H54 (cell line): ENCODE data around the gene TWIST2.

ENCODE experiments used
- DNase-seq: peaks from one replicate; pipeline ENCODE4 v3.0.0; 2011; ENCODE audit warnings: low spot score, mixed read lengths; ENCODE audit not compliant: insufficient read length
- FAIRE-seq: peaks from 3 replicates; lab custom pipeline; 2011; peaks lifted over from hg19 to GRCh38; lab: Jason Lieb, UNC
- POLR2A ChIP-seq: IDR thresholded peaks from 2 replicates; pipeline ENCODE4 v1.6.1; 2011; ENCODE audit warnings: low read depth, mild to moderate bottlenecking, low read length

The TWIST2 gene

DNA sequence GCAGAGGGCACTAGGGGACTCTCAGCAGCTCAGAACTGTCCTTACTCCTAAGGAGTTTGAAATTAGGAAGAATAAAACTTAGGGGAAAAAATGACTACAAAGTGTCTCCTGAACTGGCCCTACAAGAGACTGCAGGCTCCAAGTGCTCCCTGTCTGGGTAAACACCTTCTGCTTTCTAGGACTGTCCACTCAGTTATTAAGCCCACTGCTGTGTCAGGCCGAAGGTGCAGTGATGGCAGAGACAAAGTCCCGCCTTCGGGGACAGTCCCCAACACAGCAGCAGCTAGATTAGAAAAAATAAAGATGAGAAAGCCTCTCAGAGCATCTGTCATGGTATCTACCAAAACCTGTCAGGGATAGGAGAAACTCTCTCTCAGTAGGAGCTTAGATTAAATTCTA lies 28.3 kb downstream of the TWIST2 start:
- no peak for FAIRE-seq
- no peak for TF ChIP-seq POLR2A
- no peak for DNase-seq

DNA sequence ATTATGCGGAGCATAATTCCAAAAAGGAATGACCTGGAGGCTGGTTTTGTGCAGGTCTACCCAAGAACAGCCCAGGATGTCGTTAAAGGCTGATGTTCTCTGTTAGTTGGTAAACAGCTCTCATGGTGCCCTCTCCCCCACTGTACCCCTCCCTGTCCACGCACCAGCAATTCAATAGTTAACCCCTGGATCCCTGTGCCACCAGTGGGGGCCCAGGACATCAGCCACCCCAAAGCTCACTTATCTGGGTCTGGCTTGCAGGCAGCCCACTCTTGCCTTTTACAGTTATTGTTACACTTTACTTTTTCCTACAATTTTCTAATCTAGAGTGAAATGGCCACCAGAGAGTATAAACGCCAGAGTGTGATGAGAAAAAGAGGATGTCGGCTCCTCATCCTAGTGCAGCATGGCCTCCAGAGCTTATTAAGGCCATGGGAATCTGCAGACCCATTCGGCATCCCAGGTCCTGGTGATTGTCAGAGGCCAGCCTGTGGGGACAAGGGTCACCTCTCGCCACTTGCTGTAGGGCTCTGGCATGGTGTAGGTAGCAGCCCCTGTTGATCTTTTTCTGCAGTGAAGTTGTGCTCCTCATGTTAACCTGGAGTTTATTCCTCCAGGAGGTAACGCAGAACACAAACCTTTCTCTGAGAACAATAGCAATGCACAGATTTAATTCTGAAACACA lies 30.3 kb downstream of the TWIST2 start:
- DNase-seq (no peak), FAIRE-seq (no peak)
- no peak for TF ChIP-seq POLR2A

DNA sequence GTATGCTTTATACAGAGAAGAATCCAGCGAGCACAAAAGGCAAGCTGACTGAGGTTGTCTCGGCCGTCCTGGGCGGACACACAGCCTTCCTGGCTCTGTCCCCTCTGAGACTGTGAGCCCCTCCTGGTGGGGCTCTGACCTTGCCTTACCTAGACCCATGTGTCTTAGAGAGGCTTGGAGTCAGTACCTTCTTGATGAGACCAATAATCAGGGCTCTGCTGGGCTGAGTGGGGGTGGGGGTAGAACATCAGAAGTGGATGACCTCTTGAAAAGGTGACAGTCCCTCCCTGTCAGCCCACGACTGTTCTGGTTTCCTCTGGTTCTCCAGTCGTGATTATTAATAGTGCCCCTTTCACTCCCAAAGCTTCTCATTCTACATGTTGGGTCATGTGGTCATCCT lies 31.2 kb downstream of the TWIST2 start:
- no peak for DNase-seq
- no peak for TF ChIP-seq POLR2A
- FAIRE-seq = no peak

DNA sequence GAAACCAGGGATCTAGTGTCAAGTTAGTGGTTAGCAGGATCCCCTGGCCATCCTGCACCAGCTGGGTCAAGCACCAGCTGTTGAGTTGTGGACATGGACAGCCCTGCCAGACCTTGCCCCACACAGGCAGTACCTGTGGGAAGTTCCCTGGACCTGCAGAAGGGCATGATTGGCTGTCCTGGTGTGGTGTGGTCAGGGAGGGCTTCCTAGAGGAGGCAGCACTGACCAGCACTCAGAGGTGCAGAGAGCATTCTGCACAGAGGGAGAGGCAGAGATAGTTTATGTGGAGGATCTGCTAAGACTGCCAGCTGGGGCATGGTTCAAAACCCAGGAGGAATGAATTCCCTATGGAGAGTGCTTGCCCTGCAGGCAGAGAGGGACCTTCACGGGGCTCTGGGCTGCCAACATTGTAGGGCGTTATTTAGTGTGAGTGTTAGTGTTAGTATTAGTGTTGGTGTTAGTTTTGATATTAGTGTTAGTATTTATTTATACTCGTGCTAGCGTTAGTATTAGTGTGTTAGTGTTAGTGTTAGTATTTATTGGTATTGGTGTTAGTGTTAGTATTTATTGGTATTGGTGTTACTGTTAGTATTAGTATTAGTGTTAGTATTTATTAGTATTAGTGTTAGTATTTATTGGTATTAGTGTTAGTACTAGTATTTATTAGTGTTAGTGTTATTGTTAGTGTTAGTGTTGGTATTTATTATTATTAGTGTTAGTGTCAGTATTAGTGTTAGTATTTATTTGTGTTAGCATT lies 31.9 kb downstream of the TWIST2 start:
- no peak for TF ChIP-seq POLR2A
- FAIRE-seq (no peak), DNase-seq (no peak)

DNA sequence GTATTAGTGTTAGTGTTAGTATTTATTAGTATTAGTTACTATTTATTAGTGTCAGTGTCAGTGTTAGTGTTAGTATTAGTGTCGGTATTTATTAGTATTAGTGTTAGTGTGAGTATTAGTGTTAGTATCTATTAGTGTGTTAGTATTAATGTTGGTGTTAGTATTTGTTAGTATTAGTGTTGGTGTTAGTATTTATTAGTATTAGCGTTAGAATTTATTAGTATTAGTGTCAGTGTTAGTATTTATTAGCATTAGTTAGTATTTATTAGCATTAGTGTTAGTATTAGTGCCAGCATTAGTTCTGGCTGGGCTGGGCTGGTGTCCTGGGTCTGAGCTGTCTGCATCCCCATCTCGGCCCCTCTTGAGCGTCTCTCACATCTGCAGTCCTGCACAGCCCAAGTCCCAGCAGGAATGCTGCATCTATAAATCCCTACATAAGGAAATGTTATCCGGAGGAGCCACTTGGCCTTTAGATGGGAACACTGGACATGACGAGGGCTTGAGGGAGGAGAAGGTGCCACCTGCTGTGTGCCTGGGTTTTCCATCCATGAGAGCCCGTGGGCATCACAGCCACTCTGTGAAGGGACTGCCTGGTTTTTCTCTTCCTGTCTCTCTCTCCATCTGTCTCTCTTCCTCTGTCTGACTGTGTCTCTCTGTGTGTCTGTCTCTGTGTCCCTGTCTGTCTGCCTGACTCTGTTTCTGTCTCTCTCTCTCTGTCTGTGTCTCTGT lies 33.6 kb downstream of the TWIST2 start:
- FAIRE-seq (no peak), DNase-seq (peak; percentile 28)
- TF ChIP-seq POLR2A = no peak

DNA sequence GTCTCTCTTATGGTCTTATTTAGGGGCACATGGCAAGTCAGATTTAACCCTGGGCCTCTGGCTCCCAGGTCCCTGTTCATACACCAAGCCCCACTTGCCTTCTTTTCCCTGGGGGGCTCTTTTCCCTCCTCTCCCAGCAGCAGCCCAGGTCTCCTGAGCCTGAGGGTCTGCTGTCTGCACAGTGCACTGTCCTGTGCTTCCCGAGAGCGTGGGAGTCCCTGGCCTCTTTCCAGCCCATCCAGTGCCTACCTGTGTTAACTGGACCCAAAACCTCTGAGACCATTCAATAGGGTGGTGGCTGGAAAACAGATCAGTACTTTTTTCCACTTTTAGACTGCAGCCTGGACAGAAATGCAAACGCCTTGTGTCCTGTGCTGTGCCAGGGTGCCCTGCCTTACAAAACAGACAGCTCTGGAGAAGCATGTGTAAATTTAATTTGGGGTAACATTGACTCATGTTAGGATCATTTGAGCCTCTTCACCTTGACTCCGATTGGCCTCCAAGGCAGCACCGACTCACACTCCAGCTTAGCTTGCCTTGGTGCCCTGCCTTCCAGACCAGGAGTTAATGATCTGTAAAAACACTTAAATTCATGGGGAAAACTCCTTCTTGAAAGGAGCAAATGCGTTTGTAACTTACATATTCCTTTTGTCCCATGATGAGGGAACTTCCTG lies 34.3 kb downstream of the TWIST2 start:
- peak; percentile 36 for FAIRE-seq
- no peak for TF ChIP-seq POLR2A
- DNase-seq = no peak

DNA sequence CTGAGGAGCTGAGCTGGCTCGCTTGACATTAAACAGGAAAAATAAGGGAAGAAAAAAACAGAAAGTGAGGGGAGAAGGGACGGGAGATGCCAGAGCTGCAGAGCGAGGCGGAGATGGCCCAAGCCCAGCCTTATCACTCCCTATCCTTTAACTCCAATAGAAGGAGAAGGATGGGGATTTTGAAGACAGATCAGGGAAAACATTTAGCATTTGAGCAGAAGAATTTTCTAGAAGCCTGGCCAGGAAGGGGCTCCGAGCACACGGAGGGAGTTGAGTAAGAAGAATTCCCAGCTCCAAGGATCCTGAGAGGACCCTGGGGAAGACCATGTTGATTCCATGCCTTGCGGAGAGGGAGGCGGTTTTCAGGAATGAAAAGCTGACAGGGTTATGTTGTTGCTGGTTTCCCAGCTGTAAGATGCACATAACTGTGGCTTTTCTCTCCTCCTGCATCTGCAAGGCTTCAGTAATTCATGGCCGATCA lies 35.6 kb downstream of the TWIST2 start:
- no peak for TF ChIP-seq POLR2A
- FAIRE-seq (no peak), DNase-seq (no peak)

DNA sequence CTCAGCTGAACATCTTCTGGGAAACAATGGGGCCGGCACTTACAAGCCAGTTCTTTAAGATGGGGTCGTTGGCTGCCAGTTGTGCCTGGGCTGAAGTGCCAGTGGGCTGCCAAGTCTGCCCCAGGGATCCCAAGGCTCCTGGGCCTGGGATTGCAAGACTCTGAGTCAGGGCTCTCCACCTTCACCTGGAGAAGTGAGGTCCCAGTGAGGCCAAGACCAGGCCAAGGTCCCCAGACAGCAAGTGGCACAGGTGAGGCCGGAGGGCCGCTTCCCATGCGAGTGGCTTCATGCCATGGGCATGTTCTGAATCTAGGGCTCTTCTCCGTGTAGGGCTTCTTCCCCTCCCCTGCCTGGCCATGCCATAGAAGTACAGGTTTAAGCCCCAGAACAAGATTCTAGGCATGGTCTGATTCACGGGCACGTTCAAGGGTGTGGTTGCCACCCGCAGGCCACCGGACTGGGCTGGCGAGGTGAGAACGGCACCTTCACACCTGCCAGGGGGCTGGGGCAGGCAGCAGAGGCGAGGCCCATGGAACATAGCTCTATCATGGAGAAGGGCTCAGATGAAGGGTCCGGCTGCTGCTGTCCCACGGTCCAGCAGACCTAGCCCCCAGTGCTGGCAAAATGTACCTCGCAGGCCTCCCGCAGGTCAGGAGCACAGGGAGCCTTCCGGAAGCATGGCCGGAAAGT lies 36.4 kb downstream of the TWIST2 start:
- FAIRE-seq = no peak
- TF ChIP-seq POLR2A = no peak

DNA sequence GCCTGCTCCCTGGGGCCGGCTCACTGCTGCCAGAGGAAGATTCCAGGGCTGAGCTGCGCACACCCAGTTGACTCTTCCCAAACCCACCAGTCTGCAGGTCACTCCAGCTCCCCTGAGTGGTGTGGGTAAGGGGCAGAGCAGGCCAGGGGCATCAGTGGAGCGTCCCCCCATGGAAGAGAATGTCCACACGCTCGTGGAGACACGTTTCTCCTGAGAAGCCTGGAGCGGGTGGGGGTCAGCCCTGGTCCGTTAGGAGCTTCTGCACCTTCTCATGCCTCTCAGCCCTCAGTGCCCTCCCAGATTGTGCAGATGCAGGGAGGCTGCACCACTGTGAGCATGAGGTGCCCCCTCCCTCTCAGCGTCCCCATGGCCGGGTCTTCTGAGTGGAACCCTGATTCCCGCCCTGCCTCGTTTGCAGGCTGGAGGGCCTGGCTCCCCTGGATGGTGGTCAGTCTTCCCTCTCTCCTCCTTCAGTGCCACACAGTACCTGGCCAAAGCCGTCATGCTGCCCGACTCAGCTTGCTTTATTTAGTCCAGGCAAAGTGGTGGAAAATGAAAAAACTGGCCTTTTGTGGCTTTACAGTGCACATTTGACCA lies 37.0 kb downstream of the TWIST2 start:
- FAIRE-seq (no peak), DNase-seq (no peak)
- no peak for TF ChIP-seq POLR2A

More for the DNA sequence above, 36.4 kb downstream of the TWIST2 start:
- DNase-seq = no peak

DNA sequence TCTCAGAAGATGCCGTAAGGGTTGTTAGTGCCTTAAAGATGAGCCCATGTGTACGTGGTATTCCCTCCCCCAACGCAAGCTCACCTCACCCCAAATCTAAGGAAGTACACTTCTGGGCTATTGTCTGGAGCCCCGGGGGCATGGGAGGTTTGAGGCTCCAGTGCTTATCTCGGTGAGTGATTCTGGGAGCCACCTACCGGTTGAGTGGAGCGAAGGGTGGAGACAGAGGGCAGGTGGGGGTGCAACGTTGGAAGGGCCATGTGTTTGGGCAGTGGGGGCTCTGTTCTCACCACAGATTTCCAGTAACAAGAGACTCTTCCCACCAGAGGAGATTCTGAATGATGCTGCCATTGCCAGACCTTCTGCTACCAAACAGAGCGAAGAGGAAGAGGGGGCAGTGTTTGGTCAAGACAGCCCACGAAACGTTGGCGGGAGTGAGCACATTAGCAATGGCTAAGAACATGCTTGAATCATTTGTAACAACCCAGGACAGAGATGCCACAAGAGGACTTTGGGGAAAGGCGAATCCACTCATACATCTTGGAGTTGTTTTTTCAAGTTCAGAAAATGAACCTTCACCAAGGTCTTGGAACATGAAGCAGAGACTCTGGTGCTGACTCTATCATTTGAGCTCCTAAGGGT lies 38.7 kb downstream of the TWIST2 start:
- FAIRE-seq (no peak), DNase-seq (no peak)
- no peak for TF ChIP-seq POLR2A

DNA sequence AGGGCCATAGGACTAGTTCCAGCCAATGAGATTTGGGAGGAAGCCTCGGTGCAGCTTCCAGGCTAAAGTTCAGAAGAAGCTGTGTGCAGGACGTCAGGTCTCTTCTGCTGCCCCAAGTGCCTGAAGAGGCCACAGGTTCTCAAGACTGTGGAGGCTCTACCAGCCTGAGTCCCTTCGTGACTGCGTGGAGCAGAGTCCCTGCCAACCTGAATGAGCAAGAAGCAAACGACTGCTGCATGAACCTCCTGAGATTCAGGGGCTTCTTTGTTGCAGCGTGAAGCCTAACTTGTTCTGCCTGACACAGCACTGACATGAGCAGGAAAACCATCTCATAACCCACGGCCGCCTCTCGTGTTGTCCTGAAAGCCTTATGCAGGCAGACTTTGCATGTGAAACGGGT lies 39.7 kb downstream of the TWIST2 start:
- DNase-seq = no peak
- no peak for FAIRE-seq
- no peak for TF ChIP-seq POLR2A

DNA sequence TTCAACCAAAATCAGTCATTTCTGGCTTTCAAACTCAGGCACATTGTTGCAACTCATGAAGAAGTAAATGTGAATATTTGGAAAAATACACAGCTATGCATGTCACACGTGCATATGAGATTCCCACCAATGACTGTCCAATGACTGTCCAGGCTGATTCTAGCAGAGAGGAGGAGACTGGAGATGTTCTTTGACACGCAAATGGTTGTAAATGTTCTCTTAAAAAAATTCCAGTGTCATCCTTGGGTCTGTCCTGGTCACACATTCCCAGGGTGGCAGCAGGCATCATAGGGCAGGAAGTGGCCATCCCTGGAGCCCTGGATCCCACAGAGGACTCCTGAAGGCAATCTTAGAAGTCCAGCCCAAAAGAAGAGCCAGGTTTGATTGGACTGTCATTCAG lies 40.9 kb downstream of the TWIST2 start:
- no peak for FAIRE-seq

More for the DNA sequence above, 40.9 kb downstream of the TWIST2 start:
- TF ChIP-seq POLR2A = no peak
- DNase-seq = no peak
